ENCODE measurements around the gene SLC12A2.

GRCh38 chr5:128234928-128235641, 151.5 kb downstream of the SLC12A2 start:
- TF ChIP-seq POLR2AphosphoS5 (IDR thresholded peaks at IDR 0.05; ENCODE audit: low read depth, low read length) (no peak), SIN3A (IDR thresholded peaks at IDR 0.05; ENCODE audit: borderline replicate concordance, insufficient read depth, low read length) (no peak), REST (IDR thresholded peaks at IDR 0.05; ENCODE audit: insufficient read depth in 1 of 2, low read depth in 2 of 2, low read length in 2 of 2) (no peak), FOXP2 (optimal IDR thresholded peaks at IDR 0.05; ENCODE audit: borderline replicate concordance, extremely low read depth, extremely low read length, insufficient read depth) (no peak)

Measured in PFSK-1 (cell line).